HUES64 (cell line): ENCODE measurements around the gene SLC29A4.
A peak's percentile ranks its signal among the peaks of the same experiment; 100 is the strongest.
"Not testable (repeated sequence)": the region's sequence is repeated elsewhere in the genome, so short reads cannot be mapped to it uniquely, and the experiment has no call there.

ENCODE experiments used
- H3K27ac ChIP-seq: 2 replicates; pipeline ENCODE4 v1.7.0; 2013; ENCODE audit warnings: low read depth, low read length, inconsistent platforms
- H3K27me3 ChIP-seq: 2 replicates; pipeline ENCODE4 v1.6.1; 2013; ENCODE audit warnings: mild to moderate bottlenecking, low read length; ENCODE audit not compliant: insufficient read depth
- H3K36me3 ChIP-seq: 2 replicates; pipeline ENCODE4 v1.6.1; 2013; ENCODE audit warnings: mild to moderate bottlenecking, low read length; ENCODE audit not compliant: insufficient read depth
- H3K4me1 ChIP-seq: 2 replicates; pipeline ENCODE4 v1.6.1; 2013; ENCODE audit warnings: mild to moderate bottlenecking, low read length, moderate library complexity; ENCODE audit not compliant: insufficient read depth
- H3K4me3 ChIP-seq: 2 replicates; pipeline ENCODE4 v1.5.1; 2013; ENCODE audit warnings: mild to moderate bottlenecking, low read length, moderate library complexity
- H3K9ac ChIP-seq: 2 replicates; pipeline ENCODE4 v1.6.1; 2013; ENCODE audit warnings: mild to moderate bottlenecking, low read depth, low read length
- H3K9me3 ChIP-seq: 2 replicates; pipeline ENCODE4 v1.6.1; 2013; ENCODE audit warnings: low read depth, low read length; ENCODE audit not compliant: insufficient read depth
- WGBS: fragments of 150-250, 120-280 bp; methylation state at CpG from one replicate; pipeline ENCODE4 v1.1.7; 2013; ENCODE audit warnings: missing lambda C conversion rate; 5-methylcytosine and 5-hydroxymethylcytosine counted together

SLC29A4 gene

DNA sequence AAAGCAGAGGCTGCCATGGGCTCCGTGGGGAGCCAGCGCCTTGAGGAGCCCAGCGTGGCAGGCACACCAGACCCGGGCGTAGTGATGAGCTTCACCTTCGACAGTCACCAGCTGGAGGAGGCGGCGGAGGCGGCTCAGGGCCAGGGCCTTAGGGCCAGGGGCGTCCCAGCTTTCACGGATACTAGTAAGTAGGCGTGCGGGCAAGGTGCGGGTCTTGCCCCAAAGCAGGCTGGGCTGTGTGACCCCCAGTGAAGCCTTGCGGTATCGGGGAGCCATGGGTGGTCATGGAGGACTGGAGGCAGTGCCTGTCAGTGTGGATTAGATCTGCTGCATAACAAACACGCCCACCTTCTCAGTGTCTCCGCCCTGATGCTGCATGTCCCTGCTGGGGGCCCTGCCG lies 5.1 kb downstream of the SLC29A4 start:
- H3K36me3 ChIP-seq: no peaks in the 10 kb centered on the region
- H3K4me3 ChIP-seq: no peak overlapping the region
- no peaks in the 10 kb centered on the region for H3K4me1 ChIP-seq
- no peaks in the 10 kb centered on the region for H3K9me3 ChIP-seq
- no peak overlapping the region for H3K27ac ChIP-seq
- H3K27me3 ChIP-seq: peaks cover 13% of the 10 kb centered on the region
- WGBS: 94% methylated on average over 19 of the region's 19 CpGs
- H3K9ac ChIP-seq: no peak overlapping the region

DNA sequence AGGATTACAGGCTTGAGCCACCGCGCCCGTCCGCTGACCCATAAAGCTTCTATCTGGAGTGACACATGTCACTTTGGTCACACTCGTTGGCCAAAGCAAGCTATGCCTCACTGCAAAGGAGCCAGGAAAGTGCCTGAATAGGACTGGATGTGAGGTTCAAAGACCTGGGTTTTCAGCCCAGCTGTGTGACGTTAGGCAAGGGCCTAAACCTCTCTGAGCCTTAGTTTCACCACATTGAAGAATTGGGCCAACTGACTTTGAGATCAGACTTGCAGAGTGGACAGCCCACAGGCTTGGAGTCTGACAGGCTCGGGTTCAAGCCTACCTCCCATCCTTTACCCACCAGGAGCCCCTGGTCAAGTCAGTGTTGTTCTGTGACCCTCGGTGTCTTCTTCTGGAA lies 5.8 kb downstream of the SLC29A4 start:
- H3K9me3 ChIP-seq, H3K4me1 ChIP-seq, H3K9ac ChIP-seq, H3K36me3 ChIP-seq, H3K27ac ChIP-seq, H3K4me3 ChIP-seq: not testable (repeated sequence)
- 96% methylated on average over 8 of the region's 8 CpGs for WGBS
- H3K27me3 ChIP-seq: peaks cover 11% of the 10 kb centered on the region

DNA sequence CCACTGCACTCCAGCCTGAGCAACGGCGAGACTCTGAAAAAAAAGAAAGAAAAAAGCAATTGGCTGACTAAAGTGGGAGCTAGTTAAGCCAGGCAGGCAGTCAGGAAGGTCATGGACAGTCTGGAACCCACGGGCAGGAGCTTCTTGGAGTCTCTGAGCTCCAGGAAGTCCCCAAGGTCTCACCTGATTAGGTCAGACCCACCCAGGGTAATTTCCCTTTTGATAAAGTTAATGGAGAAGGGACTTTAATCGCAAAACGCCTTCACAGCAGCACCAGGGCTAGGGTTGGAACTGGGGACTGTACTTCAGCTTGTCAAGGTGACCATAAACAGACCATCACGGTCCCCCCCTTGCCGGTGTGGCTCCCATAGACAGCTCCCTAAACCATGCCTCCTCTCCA lies 6.6 kb downstream of the SLC29A4 start:
- 94% methylated on average over 7 of the region's 7 CpGs for WGBS
- H3K4me1 ChIP-seq: no peaks in the 10 kb centered on the region

GRCh38 chr7:5291301-5291700 lies 8.6 kb downstream of the SLC29A4 start:
- 87% methylated on average over 8 of the region's 8 CpGs for WGBS
- Histone ChIP-seq H3K9ac (no peak overlapping the region), H3K4me1 (no peaks in the 10 kb centered on the region), H3K36me3 (peaks cover 4% of the 10 kb centered on the region; the same call in 1 of the 2 replicates), H3K27me3 (no peaks in the 10 kb centered on the region), H3K4me3 (no peak overlapping the region), H3K27ac (no peak overlapping the region), H3K9me3 (no peaks in the 10 kb centered on the region)

More for the DNA sequence above, 6.6 kb downstream of the SLC29A4 start:
- no peaks in the 10 kb centered on the region for H3K9me3 ChIP-seq
- no peak overlapping the region for H3K9ac ChIP-seq
- H3K27me3 ChIP-seq: peaks cover 5% of the 10 kb centered on the region
- H3K36me3 ChIP-seq: peaks cover 4% of the 10 kb centered on the region; the same call in 1 of the 2 replicates
- H3K27ac ChIP-seq: no peak overlapping the region
- no peak overlapping the region for H3K4me3 ChIP-seq

- not testable (repeated sequence) for H3K27ac ChIP-seq, H3K9me3 ChIP-seq, H3K4me1 ChIP-seq, H3K36me3 ChIP-seq, H3K27me3 ChIP-seq, H3K4me3 ChIP-seq, H3K9ac ChIP-seq
- 87% methylated on average over 15 of the region's 15 CpGs for WGBS
These were observed 9.1 kb downstream of the SLC29A4 start for GRCh38 chr7:5291711-5292335.

DNA sequence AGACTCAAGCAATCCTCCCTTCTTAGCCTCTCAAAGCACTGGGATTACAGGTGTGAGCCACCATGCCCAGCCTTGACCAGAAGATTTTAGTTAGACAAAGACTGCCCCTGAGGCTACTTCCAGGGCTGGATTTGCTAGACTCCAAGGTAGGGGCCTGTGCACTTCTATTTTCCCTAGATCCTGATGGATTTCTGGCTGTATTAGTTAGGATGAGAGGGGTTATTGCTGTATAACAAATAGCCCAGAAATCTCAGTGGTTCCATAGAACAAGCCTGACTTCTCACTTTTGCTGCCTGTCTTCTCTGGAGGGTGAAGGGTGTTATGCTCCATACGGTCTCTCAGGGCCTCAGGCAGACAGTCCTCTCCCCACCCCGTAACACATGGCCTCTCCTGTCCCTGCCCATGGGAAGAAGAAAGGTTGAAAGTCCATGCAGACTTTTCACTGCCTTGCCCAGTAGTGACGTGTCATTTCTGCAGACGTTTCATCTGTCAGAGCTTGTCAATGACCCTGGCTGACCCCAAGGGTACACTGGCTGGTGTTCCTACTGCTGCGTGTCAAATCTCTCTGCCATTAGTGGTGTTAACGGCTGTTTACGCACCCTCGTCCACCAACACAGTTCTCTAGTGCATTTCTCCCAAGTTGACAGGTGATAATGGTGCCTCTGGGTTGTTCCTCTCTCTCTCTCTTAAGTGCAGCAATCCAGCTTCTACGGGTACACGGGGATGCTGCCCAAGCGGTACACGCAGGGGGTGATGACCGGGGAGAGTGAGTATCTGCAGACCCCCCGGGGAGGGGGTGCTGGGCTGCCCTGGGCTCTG lies 11.6 kb downstream of the SLC29A4 start:
- H3K27ac ChIP-seq: no peak overlapping the region
- H3K9ac ChIP-seq: no peak overlapping the region
- H3K36me3 ChIP-seq: peaks cover 4% of the 10 kb centered on the region; the same call in 1 of the 2 replicates
- no peaks in the 10 kb centered on the region for H3K4me1 ChIP-seq
- H3K27me3 ChIP-seq: peaks cover 9% of the 10 kb centered on the region
- H3K9me3 ChIP-seq: no peaks in the 10 kb centered on the region
- H3K4me3 ChIP-seq: no peak overlapping the region
- 92% methylated on average over 14 of the region's 14 CpGs for WGBS

DNA sequence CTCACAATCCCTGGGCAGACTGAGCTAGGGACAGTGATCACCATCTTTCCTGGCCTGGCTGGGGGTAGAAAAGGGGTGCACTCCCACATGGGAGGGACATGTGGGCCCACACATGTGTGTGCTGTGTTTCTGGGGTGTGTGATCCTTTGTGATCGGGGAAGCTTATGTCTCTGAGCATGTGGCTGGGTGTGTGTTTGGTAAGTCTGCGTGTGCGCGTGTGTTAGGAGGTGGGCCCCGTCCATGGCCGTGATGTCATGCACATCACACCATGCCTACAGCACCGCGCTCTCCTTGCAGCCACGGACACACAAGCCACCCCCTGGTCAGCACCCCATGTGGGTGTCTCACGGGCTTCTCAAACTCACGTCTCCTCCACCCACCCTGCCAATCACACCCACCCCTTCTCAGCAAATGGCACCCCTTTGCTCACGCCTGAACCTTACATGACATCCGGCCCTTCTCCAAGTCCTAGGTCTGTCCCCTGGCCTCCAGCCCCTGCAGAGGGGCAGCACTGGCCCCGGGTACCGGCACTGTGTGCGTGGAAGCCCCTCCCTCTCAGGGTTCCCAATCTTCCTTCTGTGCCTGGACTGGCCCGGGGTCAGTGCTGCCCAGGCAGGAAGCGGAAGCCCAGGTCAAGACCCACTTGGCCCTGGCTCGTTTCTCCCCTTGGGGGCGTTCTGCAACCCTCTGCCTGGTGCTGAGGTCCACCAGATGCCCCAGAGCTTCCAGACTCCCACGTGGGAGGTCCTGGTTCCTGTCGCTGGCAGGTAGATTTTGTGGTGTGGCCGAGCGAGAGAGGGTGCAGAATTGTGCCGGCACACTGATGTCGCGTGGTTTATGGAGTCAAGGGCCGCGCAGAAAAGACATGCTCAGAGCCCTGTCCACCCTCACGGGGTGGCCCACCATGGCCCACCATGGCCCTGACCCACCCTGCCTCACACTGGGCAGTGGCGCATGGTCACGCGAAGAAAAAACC lies 12.6 kb downstream of the SLC29A4 start:
- no peaks in the 10 kb centered on the region for H3K4me1 ChIP-seq
- H3K36me3 ChIP-seq: peaks cover 4% of the 10 kb centered on the region; the same call in 1 of the 2 replicates
- WGBS: 85% methylated on average over 33 of the region's 33 CpGs
- no peaks in the 10 kb centered on the region for H3K9me3 ChIP-seq
- peak overlapping the region; percentile 65 for H3K4me3 ChIP-seq
- peak overlapping the region; percentile 71 for H3K9ac ChIP-seq
- no peak overlapping the region for H3K27ac ChIP-seq
- H3K27me3 ChIP-seq: peaks cover 9% of the 10 kb centered on the region

DNA sequence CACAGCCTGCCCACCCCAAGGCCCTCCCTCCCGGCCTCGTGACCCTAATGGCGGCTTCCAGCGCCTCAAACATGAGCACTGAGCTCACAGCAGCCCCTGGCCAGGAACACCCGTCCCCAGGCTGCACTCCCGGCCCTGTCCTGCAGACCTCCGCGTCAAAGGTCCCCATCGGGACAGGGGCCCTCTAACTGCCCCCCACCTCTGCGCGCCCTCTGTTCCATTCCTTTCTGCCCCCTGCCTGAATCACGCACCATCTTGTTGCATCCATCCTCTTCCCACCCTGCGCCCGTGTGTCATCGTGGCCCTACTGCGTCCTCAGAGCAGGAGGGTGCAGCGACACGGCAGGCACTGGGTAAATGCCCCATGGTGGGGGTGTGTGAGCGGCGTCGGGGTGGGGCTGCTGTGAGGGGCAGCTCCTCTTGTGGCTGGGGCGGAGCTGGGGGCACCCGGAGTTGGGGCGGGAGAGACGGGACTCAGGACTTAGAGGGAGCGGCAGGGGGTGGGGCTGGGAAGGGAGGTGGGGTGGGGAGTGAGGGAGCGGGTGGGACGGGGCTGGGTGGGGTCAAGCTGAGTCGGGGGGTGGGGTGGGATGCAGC lies 13.4 kb downstream of the SLC29A4 start:
- Histone ChIP-seq H3K9ac (peak overlapping the region; percentile 71), H3K9me3 (no peaks in the 10 kb centered on the region), H3K4me3 (peak overlapping the region; percentile 65), H3K4me1 (no peaks in the 10 kb centered on the region), H3K36me3 (peaks cover 4% of the 10 kb centered on the region; the same call in 1 of the 2 replicates), H3K27ac (no peak overlapping the region), H3K27me3 (peaks cover 9% of the 10 kb centered on the region)
- WGBS: 28% methylated on average over 25 of the region's 29 CpGs

- WGBS: 9% methylated on average over 46 of the region's 48 CpGs
- Histone ChIP-seq H3K27me3 (peaks cover 9% of the 10 kb centered on the region), H3K36me3 (peaks cover 4% of the 10 kb centered on the region; the same call in 1 of the 2 replicates), H3K27ac (no peak overlapping the region), H3K9me3 (no peaks in the 10 kb centered on the region), H3K4me1 (no peaks in the 10 kb centered on the region), H3K4me3 (peak overlapping the region; percentile 50), H3K9ac (peak overlapping the region; percentile 21; the same call in 1 of the 2 replicates)
These were observed 14.0 kb downstream of the SLC29A4 start for GRCh38 chr7:5296611-5297226.

GRCh38 chr7:5300366-5300765 lies 17.6 kb downstream of the SLC29A4 start:
- H3K9ac ChIP-seq: no peak overlapping the region
- H3K4me3 ChIP-seq: no peak overlapping the region
- H3K9me3 ChIP-seq: no peaks in the 10 kb centered on the region
- H3K27me3 ChIP-seq: peaks cover 9% of the 10 kb centered on the region
- no peaks in the 10 kb centered on the region for H3K36me3 ChIP-seq
- WGBS: 95% methylated on average over 24 of the region's 24 CpGs
- no peak overlapping the region for H3K27ac ChIP-seq
- H3K4me1 ChIP-seq: no peaks in the 10 kb centered on the region
